Superior temporal gyrus (tissue), 1 donor: Measurements from ENCODE around the gene CBX7.

Experiments
- DNase-seq: peaks from one replicate; pipeline ENCODE4 v3.0.0-alpha.2; 2016; ENCODE audit errors: extremely low spot score

The CBX7 gene

GRCh38 chr22:39092111-39092862 lies 60.2 kb downstream of the CBX7 start:
- no peak for DNase-seq

GRCh38 chr22:39091126-39092081 lies 61.1 kb downstream of the CBX7 start:
- no peak for DNase-seq

DNA sequence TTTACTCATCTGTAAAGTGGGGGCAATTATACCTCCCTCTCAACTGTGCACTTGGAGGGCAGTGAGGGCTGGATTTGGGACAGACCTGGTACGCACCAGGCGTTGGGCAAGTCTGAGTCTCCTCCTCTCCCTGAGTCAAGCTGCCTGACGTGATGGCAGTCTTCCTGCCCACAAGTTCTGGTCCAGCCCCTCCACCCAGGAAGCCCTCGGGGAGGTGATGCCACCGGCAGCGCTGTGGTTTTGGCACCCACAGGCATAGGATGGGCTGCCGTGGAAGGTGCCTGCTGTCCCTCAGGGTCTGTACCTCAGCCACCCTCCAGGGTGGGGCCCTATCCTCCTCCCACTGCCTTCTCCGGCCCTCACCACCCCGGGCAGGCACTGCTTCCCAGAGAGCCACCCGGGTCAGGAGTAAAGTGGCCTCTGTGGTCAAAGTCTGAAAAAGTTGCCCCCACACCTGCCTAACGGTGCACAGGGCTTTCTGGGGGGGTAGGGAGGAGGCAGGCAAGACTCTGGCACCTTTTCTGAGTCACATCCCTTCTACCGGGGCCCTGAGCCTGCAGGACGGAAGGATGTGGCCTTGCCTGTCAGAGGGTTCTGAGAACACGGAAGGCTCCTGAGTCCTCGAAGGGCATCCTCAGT lies 61.9 kb downstream of the CBX7 start:
- DNase-seq = no peak

DNA sequence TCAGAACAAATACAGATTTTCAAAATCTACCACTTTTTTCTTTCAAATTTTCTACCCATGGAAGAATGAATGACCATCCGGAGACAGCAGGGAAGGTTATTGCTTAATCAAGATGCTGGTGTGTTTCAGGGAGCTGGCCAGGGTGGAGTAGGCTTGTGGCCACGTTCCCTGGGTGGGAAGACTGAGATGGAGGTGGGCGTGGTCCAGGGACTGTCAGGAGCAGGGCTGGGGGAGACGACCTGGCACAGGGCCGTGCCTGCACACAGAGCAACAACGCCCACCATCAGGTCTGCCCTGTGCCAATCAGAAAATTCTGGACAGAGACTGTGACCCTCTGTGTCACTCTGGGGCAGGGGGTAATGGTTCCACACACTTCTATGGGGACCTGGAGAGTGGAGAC lies 62.6 kb downstream of the CBX7 start:
- DNase-seq = no peak

GRCh38 chr22:39088685-39089032 lies 63.8 kb downstream of the CBX7 start:
- DNase-seq = no peak

DNA sequence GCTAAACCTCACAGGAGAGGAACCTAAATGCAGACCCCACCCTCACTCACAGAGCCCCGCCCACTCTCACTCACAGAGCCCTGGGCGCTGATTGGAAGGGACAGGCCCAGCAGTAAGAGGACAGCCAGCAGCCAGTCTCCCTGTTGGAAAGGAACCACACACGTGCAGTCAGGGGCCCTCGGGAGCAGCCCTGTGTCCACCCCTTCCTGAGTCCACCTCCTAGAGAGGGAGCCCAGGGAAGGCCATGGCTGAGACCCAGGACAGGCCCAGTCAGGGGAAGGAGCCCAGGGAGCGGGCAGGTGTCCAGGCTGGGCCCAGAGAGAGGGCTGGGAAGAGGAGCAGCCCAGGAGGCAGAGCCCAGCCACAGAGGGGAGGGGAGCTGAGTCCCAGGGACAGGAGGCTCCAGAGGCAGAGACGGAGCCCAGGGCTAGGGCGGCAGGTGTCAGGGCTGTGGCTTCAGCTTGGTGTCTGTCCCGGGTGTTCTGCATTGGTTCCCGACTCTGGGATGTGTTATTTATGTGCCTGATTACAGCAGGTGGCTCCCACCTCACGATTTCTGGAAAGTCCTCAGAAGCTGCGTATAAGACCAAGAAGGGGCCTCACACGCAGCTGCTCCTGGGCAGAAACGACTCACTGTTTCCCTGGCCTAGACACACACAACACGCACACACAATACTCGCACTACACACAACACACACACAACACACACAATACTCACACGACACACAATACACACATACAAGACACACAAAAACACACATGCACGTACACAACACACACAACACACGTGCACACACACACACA lies 64.4 kb downstream of the CBX7 start:
- DNase-seq = no peak

GRCh38 chr22:39087098-39087497 lies 65.4 kb downstream of the CBX7 start:
- no peak for DNase-seq

GRCh38 chr22:39084666-39085065 lies 67.8 kb downstream of the CBX7 start:
- no peak for DNase-seq

GRCh38 chr22:39083212-39084165 lies 69.0 kb downstream of the CBX7 start:
- no peak for DNase-seq

GRCh38 chr22:39081598-39081997 lies 70.9 kb downstream of the CBX7 start:
- DNase-seq = no peak

- DNase-seq = no peak
Observed at GRCh38 chr22:39081016-39081415, 71.5 kb downstream of the CBX7 start.
